WTC11 (cell line): ENCODE data around the gene GAS5. TPM values are rescaled to one million over a fixed set of nuclear protein-coding genes. Genes with fewer than 3 reads are reported as not detected.
"Not testable (repeated sequence)": the region's sequence is repeated elsewhere in the genome, so short reads cannot be mapped to it uniquely, and the experiment has no call there.

Experiments used
- ATAC-seq: fragments of 200-7000 bp; cut with Tn5 transposase; 2 replicates; pipeline ENCODE4 v1.10.0; 2021; ENCODE audit warnings: mild to moderate bottlenecking, moderate library complexity
- CTCF ChIA-PET: fragments of 300-600 bp; sonication (Branson Sonifier 250); formaldehyde crosslinking; loops from one replicate; lab custom pipeline; 2021; ENCODE audit warnings: antibody characterized with exemption; lab: Charles Lee
- POLR2A ChIA-PET: fragments of 350-600 bp; sonication (Branson Sonifier 250); formaldehyde crosslinking; loops from one replicate; lab custom pipeline; 2021; ENCODE audit warnings: antibody characterized with exemption; lab: Charles Lee
- DNase-seq: peaks from one replicate; pipeline ENCODE4 v3.0.0; 2021; ENCODE audit warnings: low spot score
- H3K27ac Mint-ChIP-seq: 2 replicates; pipeline ENCODE4 v1.8.0; 2021; ENCODE audit warnings: mixed read lengths
- H3K27me3 Mint-ChIP-seq: 2 replicates; pipeline ENCODE4 v1.8.0; 2021; ENCODE audit warnings: low read depth, mild to moderate bottlenecking, moderate library complexity, mixed read lengths
- H3K36me3 Mint-ChIP-seq: 2 replicates; pipeline ENCODE4 v1.8.0; 2021; ENCODE audit warnings: mixed read lengths
- H3K4me1 Mint-ChIP-seq: 2 replicates; pipeline ENCODE4 v1.8.0; 2022; ENCODE audit warnings: mixed read lengths
- H3K4me3 Mint-ChIP-seq: 2 replicates; pipeline ENCODE4 v1.8.0; 2021; ENCODE audit warnings: mild to moderate bottlenecking, moderate library complexity, mixed read lengths
- H3K9me3 Mint-ChIP-seq: 2 replicates; pipeline ENCODE4 v1.8.0; 2021; ENCODE audit warnings: mixed read lengths
- ETV6 ChIP-seq: sonication (generic); formaldehyde crosslinking; IDR thresholded peaks from 2 replicates; pipeline ENCODE4 v1.8.1; 2022; ENCODE audit warnings: mild to moderate bottlenecking, missing genetic modification reagents
- HMGA2 ChIP-seq: fragments of 250-450 bp; sonication (Bioruptor Pico); IDR thresholded peaks from 2 replicates; pipeline ENCODE4 v1.4.0; 2021; ENCODE audit warnings: mild to moderate bottlenecking, moderate library complexity
- MXD4 ChIP-seq: fragments of 250-450 bp; sonication (Bioruptor Pico); IDR thresholded peaks from 2 replicates; pipeline ENCODE4 v1.8.0; 2021; ENCODE audit warnings: mild to moderate bottlenecking, moderate library complexity, borderline replicate concordance
- NFATC4 ChIP-seq: fragments of 250-450 bp; sonication (Bioruptor Pico); IDR thresholded peaks from 2 replicates; pipeline ENCODE4 v1.9.0; 2021; ENCODE audit warnings: mild to moderate bottlenecking
- PRRX2 ChIP-seq: fragments of 250-450 bp; sonication (Bioruptor Pico); IDR thresholded peaks from 2 replicates; pipeline ENCODE4 v1.8.0; 2021; ENCODE audit warnings: mild to moderate bottlenecking
- SMAD4 ChIP-seq: sonication (generic); formaldehyde crosslinking; IDR thresholded peaks from 2 replicates; pipeline ENCODE4 v1.8.0; 2022; ENCODE audit warnings: mild to moderate bottlenecking, missing genetic modification reagents
- ZNF671 ChIP-seq: fragments of 250-450 bp; sonication (Bioruptor Pico); IDR thresholded peaks from 2 replicates; pipeline ENCODE4 v1.8.0; 2021; ENCODE audit warnings: mild to moderate bottlenecking
- total RNA-seq: library from RNA; stranded (reverse); gene quantifications from 3 replicates; pipeline ENCODE4 v1.2.3, GENCODE V29; 2021
- TF ChIP-seq, protein P1 (sequence below): sonication (generic); formaldehyde crosslinking; IDR thresholded peaks from 2 replicates; pipeline ENCODE4 v1.8.1; 2023; ENCODE audit warnings: mild to moderate bottlenecking, missing genetic modification reagents, moderate library complexity
- TF ChIP-seq, protein P2 (sequence below): fragments of 250-450 bp; sonication (Bioruptor Pico); IDR thresholded peaks from 2 replicates; pipeline ENCODE4 v1.8.0; 2021; ENCODE audit warnings: mild to moderate bottlenecking
- TF ChIP-seq, protein P3 (sequence below): fragments of 250-450 bp; sonication (Bioruptor Pico); IDR thresholded peaks from 2 replicates; pipeline ENCODE4 v2.1.2; 2022; ENCODE audit warnings: mild to moderate bottlenecking, moderate library complexity
- TF ChIP-seq, protein P4 (sequence below): sonication (generic); formaldehyde crosslinking; IDR thresholded peaks from 2 replicates; pipeline ENCODE4 v1.8.1; 2023; ENCODE audit warnings: mild to moderate bottlenecking, missing genetic modification reagents, borderline replicate concordance
- TF ChIP-seq, protein P5 (sequence below): sonication (generic); formaldehyde crosslinking; IDR thresholded peaks from 2 replicates; pipeline ENCODE4 v1.8.1; 2023; ENCODE audit warnings: mild to moderate bottlenecking, missing genetic modification reagents, moderate library complexity
- TF ChIP-seq, protein P6 (sequence below): sonication (generic); formaldehyde crosslinking; IDR thresholded peaks from 2 replicates; pipeline ENCODE4 v1.8.0; 2022; ENCODE audit warnings: mild to moderate bottlenecking, missing genetic modification reagents
- TF ChIP-seq, protein P7 (sequence below): fragments of 250-450 bp; sonication (Bioruptor Pico); conservative IDR thresholded peaks from 2 replicates; pipeline ENCODE4 v1.9.0; 2021; ENCODE audit warnings: mild to moderate bottlenecking
- TF ChIP-seq, protein P8 (sequence below): fragments of 250-450 bp; sonication (Bioruptor Pico); IDR thresholded peaks from 2 replicates; pipeline ENCODE4 v1.9.0; 2021; ENCODE audit warnings: mild to moderate bottlenecking

The GAS5 gene
- total RNA-seq, 1 experiment from 2014 or later: 818 TPM

DNA sequence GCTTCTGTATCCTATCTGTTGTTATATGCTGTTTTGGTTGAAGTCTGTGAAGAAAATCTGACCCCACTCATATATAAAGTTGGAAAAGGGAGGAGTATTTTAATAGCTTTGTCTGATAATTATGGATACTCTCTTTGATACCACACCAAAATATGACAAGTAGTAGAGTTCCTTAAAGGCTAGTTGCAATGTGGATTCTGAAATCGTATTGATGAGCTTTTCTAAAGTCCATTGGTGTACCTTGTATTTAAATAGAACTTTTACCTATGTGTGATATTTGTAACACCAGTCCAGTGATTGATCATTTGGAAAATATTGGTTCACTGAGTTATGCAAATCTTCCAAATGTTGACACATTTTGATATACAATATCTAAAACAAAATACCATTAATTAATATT lies 7.7 kb downstream of the GAS5 start (continued):
- TF ChIP-seq, protein P1, sequence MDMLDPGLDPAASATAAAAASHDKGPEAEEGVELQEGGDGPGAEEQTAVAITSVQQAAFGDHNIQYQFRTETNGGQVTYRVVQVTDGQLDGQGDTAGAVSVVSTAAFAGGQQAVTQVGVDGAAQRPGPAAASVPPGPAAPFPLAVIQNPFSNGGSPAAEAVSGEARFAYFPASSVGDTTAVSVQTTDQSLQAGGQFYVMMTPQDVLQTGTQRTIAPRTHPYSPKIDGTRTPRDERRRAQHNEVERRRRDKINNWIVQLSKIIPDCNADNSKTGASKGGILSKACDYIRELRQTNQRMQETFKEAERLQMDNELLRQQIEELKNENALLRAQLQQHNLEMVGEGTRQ (CRISPR knock-in tag): no peak
- TF ChIP-seq ETV6 (CRISPR knock-in tag) (no peak), ZNF671 (peak; percentile 90), SMAD4 (no peak), MXD4 (CRISPR knock-in tag) (no peak)
- TF ChIP-seq, protein P2, sequence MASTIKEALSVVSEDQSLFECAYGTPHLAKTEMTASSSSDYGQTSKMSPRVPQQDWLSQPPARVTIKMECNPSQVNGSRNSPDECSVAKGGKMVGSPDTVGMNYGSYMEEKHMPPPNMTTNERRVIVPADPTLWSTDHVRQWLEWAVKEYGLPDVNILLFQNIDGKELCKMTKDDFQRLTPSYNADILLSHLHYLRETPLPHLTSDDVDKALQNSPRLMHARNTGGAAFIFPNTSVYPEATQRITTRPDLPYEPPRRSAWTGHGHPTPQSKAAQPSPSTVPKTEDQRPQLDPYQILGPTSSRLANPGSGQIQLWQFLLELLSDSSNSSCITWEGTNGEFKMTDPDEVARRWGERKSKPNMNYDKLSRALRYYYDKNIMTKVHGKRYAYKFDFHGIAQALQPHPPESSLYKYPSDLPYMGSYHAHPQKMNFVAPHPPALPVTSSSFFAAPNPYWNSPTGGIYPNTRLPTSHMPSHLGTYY: peak; percentile 13; the same call in 1 of the 2 replicates
- TF ChIP-seq, protein P3, sequence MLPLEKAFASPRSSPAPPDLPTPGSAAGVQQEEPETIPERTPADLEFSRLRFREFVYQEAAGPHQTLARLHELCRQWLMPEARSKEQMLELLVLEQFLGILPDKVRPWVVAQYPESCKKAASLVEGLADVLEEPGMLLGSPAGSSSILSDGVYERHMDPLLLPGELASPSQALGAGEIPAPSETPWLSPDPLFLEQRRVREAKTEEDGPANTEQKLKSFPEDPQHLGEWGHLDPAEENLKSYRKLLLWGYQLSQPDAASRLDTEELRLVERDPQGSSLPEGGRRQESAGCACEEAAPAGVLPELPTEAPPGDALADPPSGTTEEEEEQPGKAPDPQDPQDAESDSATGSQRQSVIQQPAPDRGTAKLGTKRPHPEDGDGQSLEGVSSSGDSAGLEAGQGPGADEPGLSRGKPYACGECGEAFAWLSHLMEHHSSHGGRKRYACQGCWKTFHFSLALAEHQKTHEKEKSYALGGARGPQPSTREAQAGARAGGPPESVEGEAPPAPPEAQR: no peak
- TF ChIP-seq, protein P4, sequence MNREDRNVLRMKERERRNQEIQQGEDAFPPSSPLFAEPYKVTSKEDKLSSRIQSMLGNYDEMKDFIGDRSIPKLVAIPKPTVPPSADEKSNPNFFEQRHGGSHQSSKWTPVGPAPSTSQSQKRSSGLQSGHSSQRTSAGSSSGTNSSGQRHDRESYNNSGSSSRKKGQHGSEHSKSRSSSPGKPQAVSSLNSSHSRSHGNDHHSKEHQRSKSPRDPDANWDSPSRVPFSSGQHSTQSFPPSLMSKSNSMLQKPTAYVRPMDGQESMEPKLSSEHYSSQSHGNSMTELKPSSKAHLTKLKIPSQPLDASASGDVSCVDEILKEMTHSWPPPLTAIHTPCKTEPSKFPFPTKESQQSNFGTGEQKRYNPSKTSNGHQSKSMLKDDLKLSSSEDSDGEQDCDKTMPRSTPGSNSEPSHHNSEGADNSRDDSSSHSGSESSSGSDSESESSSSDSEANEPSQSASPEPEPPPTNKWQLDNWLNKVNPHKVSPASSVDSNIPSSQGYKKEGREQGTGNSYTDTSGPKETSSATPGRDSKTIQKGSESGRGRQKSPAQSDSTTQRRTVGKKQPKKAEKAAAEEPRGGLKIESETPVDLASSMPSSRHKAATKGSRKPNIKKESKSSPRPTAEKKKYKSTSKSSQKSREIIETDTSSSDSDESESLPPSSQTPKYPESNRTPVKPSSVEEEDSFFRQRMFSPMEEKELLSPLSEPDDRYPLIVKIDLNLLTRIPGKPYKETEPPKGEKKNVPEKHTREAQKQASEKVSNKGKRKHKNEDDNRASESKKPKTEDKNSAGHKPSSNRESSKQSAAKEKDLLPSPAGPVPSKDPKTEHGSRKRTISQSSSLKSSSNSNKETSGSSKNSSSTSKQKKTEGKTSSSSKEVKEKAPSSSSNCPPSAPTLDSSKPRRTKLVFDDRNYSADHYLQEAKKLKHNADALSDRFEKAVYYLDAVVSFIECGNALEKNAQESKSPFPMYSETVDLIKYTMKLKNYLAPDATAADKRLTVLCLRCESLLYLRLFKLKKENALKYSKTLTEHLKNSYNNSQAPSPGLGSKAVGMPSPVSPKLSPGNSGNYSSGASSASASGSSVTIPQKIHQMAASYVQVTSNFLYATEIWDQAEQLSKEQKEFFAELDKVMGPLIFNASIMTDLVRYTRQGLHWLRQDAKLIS: no peak
- TF ChIP-seq, protein P5, sequence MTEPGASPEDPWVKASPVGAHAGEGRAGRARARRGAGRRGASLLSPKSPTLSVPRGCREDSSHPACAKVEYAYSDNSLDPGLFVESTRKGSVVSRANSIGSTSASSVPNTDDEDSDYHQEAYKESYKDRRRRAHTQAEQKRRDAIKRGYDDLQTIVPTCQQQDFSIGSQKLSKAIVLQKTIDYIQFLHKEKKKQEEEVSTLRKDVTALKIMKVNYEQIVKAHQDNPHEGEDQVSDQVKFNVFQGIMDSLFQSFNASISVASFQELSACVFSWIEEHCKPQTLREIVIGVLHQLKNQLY (CRISPR knock-in tag): no peak
- TF ChIP-seq, protein P6, sequence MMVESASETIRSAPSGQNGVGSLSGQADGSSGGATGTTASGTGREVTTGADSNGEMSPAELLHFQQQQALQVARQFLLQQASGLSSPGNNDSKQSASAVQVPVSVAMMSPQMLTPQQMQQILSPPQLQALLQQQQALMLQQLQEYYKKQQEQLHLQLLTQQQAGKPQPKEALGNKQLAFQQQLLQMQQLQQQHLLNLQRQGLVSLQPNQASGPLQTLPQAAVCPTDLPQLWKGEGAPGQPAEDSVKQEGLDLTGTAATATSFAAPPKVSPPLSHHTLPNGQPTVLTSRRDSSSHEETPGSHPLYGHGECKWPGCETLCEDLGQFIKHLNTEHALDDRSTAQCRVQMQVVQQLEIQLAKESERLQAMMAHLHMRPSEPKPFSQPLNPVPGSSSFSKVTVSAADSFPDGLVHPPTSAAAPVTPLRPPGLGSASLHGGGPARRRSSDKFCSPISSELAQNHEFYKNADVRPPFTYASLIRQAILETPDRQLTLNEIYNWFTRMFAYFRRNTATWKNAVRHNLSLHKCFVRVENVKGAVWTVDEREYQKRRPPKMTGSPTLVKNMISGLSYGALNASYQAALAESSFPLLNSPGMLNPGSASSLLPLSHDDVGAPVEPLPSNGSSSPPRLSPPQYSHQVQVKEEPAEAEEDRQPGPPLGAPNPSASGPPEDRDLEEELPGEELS: no peak

DNA sequence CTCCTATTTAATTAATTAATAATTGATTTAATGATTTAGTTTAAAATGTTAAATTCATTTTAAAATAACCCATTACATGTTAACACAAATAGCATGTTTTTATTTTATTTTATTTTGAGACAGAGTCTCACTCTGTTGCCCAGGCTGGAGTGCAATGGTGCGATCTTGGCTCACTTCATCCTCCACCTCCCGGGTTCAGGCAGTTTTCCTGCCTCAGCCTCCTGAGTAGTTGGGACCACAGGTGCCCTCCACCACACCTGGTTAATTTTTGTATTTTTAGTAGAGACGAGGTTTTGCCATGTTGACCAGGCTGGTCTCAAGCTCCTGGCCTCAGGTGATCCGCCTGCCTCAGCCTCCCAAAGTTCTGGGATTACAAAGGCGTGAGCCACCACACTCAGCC lies 8.2 kb downstream of the GAS5 start:
- H3K27me3 Mint-ChIP-seq, H3K9me3 Mint-ChIP-seq, H3K4me3 Mint-ChIP-seq, ATAC-seq, DNase-seq, CTCF ChIA-PET, H3K27ac Mint-ChIP-seq: not testable (repeated sequence)
- Mint-ChIP-seq H3K36me3 (peaks cover 52% of the 10 kb centered on the region), H3K4me1 (peaks cover 21% of the 10 kb centered on the region)
- POLR2A ChIA-PET: interaction anchor here (1.6 kb wide), 1 partner anchor 9 kb away, joined by 7 read pairs; the partner anchor contains the start of gene ZBTB37
- TF ChIP-seq, protein P2: peak; percentile 61; the same call in 1 of the 2 replicates
- TF ChIP-seq, protein P7, sequence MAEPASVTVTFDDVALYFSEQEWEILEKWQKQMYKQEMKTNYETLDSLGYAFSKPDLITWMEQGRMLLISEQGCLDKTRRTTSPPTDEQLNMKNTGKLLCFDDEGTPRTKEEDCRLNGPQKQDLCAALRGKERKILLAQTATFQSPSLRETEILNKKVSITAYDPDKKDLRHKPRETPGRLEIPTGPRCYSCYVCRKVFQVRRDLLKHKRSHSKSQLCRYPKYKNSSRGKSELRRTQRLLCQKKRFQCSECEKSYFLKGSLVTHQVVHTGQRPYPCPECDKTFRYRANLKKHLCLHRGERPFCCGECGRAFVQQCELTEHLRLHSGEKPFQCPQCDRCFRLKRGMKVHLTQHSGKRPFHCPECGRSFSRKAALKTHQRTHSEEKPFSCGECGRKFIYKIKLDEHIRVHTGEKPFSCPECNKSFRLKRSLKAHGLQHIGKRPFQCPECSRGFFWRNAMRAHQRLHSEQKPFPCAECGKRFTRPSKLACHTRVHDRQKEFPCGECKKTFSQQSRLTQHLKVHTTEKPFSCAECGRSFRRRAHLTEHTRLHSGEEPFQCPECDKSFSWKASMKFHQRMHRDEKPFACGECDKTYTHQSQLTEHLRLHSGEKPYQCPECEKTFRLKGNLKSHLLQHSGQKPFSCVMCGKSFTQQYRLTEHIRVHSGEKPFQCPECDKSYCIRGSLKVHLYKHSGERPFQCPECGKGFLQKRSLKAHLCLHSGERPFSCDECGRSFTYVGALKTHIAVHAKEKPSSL: peak; percentile 82; the same call in 1 of the 2 replicates
- TF ChIP-seq, protein P8, sequence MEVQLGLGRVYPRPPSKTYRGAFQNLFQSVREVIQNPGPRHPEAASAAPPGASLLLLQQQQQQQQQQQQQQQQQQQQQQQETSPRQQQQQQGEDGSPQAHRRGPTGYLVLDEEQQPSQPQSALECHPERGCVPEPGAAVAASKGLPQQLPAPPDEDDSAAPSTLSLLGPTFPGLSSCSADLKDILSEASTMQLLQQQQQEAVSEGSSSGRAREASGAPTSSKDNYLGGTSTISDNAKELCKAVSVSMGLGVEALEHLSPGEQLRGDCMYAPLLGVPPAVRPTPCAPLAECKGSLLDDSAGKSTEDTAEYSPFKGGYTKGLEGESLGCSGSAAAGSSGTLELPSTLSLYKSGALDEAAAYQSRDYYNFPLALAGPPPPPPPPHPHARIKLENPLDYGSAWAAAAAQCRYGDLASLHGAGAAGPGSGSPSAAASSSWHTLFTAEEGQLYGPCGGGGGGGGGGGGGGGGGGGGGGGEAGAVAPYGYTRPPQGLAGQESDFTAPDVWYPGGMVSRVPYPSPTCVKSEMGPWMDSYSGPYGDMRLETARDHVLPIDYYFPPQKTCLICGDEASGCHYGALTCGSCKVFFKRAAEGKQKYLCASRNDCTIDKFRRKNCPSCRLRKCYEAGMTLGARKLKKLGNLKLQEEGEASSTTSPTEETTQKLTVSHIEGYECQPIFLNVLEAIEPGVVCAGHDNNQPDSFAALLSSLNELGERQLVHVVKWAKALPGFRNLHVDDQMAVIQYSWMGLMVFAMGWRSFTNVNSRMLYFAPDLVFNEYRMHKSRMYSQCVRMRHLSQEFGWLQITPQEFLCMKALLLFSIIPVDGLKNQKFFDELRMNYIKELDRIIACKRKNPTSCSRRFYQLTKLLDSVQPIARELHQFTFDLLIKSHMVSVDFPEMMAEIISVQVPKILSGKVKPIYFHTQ: peak; percentile 97
- TF ChIP-seq HMGA2 (CRISPR knock-in tag) (peak; percentile 54; the same call in 1 of the 2 replicates), NFATC4 (CRISPR knock-in tag) (peak; percentile 79), PRRX2 (CRISPR knock-in tag) (peak; percentile 93), ZNF671 (peak; percentile 91; the same call in 1 of the 2 replicates)
